HG02840 (cell line): ENCODE results near the gene ZNF423.

Experiments
- ATAC-seq: cut with Tn5 transposase; IDR thresholded peaks from one replicate; pipeline ENCODE4 v1.9.1; 2021; ENCODE audit warnings: mild to moderate bottlenecking, moderate library complexity, moderate number of reproducible peaks; ENCODE audit not compliant: unreplicated experiment, low FRiP score

ZNF423 gene

DNA sequence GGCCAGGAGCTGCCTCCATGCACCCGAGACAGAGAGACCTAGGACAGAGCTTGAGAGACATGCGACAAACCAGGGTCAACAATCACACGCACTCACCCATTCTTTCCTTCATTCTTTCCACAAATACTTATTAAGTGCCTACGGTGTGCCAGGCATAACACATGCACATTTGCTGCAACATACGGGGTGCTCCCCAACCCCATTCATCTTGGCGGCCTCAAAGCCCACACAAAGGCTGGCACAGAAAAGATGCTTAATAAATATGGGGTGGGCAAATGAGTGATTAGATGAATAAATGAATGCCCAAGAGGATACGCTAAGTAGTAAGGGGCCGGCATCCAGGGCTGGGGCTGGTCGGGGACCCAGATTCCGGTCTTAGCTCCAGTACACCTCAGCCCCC, 117.9 kb downstream of the ZNF423 start:
- no peak for ATAC-seq

DNA sequence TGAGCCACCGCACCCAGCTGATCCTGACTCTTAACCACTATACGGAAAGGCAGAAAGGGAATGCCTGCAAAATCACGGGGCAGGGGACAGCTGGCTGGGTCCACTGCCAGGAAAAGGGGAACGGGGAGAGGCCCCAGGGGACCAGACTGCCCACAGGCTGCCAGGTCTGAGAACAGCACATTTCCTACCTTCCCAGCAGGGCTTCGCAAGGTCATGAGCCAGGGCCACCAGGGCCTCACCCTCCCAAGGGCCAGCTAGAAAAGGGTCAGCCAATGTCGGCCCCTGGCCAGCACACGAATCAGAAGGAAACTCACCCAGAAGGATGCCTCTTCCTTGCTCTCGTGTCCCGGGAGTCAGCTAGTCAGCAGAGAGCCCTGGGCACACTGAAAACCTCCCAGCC, 118.4 kb downstream of the ZNF423 start:
- ATAC-seq, result no peak

DNA sequence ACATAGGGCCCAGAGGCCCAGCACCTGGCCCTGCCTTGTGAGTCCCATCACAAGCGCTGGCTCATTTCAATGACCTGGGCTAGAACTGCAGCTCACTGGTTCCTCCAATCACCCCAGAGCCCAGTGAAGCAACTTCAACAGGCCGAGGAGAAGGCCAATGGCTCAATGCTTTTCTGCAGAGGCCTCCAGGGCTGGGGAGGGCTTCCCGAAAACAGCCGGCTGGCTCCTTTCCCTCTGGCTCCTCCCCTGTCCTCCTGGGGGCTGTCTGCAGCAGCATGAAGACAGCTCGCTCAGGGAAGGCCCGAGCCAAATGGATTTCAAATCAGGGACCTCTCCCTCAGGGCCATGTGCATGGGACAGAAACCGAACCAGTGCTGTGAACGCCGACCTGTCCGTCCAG, 121.6 kb downstream of the ZNF423 start:
- no peak for ATAC-seq

DNA sequence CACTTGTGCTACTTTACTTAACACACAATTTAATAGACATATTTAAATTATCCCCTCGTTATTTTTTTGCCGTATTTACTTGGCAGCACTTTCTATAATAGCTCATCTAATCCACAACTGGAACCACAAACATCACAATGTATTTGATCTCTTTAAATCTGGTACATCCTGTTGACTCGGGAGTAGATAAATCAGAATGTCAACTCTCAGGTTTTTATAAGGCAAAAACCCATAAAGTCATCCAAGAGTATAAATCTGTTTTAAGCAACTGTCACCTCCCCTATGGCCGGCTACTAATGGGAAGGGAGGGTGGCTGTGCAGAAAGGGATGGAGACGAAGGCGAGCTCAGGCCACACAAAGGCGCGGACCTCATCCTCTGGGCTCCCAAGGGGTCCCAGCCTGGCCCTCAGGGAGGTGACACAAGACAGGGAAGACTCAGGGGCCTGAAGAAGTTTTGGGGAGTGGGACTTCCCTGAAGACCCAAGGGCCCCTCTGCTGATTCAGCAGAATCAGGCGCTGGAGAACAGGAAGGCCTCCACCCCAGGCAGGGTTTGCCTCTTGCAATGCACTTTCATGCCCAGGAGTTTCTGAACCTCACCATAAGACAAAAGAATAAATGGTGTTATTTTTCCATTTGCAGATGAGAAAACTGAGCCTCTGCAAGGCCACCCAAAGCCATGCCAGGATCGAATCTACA, 122.5 kb downstream of the ZNF423 start:
- no peak for ATAC-seq

DNA sequence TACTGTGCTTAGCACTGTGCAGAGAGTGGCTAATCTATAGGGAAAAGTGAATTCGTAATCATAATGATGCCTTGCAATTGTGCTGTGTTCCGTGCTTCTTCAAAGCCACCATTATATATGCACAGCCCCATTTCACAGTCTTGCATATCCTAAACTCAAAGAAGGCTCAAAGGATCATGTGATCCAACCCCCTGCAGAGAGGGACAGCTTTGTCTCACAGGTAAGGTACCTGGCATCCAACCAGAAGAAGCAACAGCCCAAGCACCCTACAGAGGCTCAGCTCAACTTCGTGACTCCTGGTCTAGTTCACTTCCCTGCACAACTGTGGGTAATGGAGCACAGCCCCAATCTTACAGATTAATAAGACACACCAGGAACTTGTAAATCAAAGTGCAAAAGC, 124.0 kb downstream of the ZNF423 start:
- no peak for ATAC-seq

DNA sequence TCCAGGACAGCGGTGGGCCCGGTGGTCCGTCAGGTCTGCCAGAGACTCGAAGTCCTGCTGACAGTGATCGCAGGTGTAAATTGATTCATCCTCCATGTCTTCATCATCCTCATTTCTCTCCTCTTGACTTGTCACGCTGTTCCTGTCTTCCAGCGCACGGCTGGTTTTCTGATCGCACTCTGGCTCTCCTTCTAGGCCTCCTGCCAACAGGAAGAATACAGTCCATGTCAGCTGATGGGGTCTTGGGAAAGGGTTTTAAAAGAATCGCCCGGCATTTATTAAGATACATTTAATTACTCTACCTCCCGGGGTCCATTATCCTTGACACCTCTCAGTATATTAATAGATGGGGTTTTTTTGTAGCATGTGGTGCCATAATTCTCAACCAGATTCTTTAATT, 125.1 kb downstream of the ZNF423 start:
- no peak for ATAC-seq

DNA sequence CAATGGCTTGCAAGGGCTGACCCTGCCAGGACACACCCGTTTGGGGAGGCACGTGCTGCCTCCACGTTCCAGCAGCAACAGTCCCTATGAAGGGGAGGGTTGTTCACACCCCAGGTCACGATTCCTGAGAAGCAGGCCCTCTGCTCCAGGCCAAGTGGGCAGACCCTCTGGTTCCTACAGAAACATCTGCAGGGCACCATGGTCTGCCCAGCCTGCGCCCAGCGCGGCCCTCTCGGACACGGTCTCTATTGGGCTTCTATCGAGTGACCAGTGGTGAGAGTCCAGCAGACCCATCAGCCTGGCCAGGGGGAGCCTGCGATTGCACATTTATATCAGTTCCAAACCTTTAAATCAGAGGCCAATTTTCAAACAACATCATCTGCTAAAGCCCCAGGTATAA, 128.3 kb downstream of the ZNF423 start:
- no peak for ATAC-seq

DNA sequence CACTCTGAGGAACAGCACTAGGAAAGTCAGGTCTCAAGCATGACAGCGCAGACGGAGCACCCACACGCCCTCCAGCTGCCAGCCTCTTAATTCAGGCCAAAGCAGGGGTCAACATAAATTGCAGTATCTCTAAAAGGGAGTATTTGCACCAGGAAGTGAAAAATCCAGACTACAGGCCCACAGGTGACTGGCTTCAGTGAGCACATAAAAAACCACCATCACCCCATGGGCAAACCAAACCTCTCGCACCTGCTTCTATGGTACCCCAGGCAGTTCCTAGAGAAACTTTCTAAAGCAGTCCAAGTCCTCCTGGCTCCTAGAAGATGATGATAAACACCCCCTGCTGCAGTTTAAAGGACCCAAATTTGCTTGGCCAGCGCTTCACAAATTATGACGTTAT, 129.8 kb downstream of the ZNF423 start:
- no peak for ATAC-seq

DNA sequence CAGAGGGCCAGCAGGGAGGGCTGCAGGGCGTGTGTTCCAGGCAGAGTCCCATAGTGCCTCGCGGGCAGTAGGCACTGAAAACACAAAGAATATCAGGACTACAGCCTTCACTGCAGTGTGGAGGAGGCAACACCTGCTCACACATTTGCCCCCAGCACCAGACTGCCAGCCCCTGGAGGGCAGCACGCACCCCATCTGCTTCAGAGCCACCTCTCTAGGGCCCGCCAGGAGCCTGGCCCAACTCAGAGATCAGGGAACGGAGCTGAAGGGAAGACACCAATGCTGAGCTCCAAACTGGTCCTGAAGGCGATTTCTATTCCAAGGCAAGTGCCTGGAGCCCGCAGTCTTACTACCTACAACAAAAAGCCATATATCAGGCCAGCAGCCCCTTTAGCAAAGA, 130.3 kb downstream of the ZNF423 start:
- ATAC-seq, result no peak

DNA sequence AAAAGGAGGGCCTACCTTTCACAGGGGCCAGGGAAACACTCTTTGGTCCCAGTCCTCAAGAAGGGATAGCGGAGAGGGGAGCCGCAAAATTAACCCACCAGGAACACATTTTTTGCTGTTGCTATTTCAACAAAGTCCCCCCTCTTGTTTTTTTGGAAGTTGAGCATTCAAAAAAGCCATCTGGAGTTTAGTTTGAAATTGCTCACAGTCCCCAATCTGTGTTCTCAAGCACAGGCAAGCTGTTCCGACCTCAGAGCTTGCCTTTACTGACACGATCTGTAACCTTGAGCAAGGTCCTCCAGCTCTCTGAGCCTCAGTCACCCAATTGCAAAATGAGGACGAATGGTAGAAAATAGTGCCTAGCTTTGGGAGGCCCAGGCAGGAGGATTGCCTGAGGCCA, 131.1 kb downstream of the ZNF423 start:
- ATAC-seq, result no peak

DNA sequence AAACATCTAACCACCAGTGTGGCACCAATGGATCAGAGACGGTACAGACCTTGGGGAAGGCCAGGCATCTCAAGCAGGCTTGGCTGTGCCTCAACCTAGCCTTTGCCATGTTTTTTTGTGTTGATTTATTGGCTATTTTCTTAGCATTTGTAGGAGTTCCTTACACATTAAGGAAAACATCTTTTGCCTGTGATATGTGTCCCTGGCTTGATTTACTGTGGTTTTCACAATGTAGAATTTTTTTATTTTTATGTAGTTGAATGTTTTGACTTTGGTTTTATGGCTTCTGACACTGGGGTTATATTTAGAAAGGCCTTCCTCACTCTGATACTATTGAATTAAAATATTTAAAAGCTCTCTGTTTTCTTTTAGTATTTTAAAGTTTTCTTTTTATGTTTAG, 132.6 kb downstream of the ZNF423 start:
- no peak for ATAC-seq

DNA sequence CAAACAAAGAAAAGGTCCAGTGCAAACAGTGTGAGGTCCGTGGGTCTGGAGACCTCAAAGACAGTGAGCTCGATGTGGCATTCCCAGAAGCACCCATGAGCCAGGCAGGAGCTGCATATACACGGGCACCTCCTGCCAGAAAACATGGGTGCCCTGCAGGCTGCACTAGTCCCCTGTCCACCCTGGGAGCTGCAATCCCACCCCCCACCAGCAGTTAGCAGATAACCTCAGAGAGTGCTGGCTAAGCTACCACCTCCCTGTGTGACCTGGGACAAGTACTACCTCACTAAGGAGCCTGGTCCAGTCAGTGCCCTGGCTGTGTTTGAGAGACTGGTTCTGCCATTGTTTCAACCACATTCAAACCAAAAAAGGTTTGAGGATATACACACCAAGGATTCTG, 135.7 kb downstream of the ZNF423 start:
- ATAC-seq, result no peak

DNA sequence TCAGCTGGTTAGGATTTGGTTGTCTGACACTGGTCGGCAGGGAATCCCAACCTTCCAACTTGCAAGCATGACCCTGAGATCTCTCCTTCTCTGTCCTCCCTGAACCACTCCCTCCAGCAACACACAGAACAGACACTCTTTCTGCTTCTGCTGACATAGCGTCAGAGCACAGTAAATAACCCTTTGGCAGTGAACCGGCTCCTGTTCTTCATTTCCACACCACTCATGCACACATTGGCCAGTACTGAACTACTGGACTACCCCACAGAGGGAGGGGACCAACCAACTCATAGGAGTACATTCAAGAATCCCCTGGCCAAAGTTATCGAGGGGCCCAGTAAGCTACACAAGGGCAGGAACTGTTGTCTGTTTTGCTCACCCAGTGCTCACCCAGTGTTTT, 138.2 kb downstream of the ZNF423 start:
- no peak for ATAC-seq

DNA sequence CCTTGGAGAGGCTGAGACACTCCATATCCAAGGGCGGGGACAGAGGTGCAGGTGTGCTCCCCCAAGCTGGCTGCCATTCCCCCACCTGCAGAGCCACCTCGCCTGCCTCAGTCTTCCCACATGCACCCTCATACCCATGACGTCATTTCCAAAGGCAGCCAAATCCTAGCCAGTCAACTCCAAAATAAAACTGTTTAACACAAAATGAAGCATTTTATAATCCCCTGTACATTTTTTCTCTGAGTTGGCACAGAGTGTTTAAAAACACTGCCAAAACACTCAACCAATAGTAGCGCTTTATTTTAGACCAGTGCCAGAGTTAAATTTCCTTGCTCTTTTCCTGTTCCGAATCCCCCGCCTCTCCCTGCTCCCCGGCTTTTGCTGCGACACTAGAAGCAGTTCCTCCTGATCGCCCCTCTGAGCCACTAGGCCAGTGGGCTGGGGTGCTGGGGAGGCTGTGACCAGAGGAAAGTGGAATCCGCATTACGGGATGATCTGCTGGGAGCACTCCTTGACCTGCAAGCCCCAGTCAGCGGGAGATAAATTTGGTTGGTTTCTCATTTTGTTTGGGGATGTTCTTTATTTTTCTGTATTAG, 139.5 kb downstream of the ZNF423 start:
- ATAC-seq, result no peak

DNA sequence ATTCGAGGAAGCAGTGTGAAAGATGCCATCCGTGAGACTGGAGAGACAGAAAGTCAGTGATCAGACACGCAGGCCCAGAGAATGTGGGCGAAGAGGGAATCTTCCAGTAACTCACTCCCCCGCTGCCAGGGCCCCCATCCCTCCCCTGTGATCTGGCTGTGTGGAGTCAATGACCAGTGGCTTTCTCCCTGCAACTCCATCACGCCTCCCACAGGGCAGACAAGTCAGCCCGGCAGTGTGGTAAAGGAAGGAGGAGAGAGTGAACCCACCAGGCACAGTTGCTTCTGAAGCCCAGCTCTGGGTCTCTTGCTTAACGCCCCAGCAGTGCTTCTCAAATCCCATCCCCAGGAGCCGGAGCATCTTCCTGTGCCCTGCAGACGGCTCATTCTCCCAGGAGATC, 142.1 kb downstream of the ZNF423 start:
- ATAC-seq, result no peak

DNA sequence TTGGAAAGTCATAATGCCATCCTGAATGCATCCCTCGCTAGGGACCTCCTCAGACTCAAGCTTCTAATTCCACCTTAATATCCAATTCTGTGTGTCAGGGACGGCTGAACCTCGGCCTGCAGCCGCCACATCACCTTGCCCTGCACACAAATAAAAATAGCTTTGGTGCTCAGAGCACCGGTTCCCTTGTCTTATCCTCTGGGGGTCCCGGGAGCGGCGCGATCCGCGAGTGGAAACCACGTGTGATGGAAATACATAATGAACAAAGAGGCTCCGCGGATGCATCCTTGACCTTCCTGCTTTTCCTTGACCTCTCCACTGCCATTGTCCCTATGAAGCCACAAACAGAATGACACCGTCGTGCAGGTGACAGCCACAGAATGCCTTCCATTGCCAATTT, 143.4 kb downstream of the ZNF423 start:
- no peak for ATAC-seq

DNA sequence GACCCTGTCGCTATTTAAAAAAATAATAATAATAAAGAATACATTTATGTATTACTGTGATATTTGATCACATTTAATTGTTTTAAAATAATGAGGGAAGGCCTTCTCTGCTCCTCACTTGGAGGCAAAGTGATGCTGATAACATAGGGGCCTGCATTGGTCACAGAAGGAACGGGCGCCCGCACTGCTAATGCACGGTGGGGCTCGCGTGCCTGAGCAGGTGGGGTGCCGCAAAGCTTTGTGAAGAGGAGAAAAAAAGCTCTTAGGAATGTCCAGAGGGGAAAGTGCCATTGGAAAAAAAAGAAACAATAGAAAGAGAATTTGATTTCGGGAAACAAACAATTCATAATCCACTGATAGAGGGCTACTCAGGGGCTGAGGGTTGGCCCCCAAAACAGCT, 143.8 kb downstream of the ZNF423 start:
- no peak for ATAC-seq

DNA sequence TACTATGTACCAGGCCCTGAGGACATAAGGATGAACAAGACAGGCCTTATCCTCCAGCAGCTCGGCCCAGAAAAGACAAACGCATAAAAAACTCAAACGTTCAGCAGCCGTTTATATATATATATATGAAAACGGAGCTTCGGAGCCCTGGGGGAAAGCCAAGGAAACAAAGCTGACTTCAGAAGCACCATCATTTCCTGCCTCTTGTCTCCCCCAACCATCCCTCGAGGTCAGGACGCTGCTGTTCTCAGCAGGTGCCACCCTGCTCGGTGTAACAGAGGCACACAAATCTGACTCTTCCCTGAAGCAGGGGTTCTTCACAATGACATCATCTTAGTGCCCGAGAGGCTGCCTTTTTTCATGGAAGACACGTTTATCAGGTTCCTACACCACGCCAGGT, 146.9 kb downstream of the ZNF423 start:
- ATAC-seq, result no peak

DNA sequence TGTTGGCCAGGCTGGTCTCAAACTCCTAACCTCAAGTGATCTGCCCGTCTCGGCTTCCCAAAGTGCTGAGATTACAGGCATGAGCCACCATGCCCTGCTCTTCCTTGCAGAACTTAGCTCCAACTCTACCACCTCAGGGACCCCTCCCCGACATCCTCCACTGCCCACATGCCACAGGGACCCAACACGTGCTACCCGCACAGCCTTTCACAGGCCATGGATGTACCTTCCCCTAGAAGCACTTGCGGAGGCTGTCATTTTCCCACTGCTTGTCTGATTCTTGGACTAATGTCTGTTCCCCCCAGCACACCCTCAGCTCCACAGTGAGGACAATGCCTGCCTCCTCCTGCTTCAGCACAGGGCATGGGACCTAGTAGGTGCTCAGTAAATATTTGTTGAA, 147.4 kb downstream of the ZNF423 start:
- no peak for ATAC-seq

DNA sequence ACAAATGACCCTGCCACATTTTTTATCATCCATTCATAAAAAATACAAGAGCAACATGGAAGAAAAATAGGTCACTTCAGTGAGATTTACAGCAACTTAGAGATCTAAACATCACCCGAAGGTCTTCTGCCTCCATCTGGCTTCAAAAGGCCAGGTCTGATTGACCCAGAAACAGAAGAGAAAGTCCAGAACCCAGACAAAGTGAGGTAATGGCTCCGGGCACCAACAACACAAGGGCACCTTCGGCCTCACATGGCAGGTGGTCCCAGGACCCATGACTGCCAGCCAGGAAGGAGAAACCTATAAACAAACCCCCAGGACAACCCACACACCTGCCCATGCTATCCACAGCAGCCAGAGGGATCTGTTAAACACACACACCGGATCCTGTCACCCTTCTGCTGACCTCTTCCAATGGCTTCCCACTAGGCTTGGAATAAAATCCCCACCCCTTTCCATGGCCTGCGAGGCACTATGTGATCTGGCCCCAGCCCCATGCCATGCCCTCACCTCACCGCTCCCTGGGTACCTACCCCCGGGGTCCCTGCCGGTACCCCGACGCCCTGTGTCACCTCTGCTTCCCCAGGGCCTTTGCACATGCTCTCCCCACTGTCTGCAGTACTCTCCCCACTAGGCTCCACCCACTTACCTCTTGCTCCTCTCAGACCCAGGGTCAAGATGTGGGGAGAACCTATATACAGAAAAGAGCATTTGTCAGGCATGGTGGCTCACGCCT, 149.1 kb downstream of the ZNF423 start:
- no peak for ATAC-seq

DNA sequence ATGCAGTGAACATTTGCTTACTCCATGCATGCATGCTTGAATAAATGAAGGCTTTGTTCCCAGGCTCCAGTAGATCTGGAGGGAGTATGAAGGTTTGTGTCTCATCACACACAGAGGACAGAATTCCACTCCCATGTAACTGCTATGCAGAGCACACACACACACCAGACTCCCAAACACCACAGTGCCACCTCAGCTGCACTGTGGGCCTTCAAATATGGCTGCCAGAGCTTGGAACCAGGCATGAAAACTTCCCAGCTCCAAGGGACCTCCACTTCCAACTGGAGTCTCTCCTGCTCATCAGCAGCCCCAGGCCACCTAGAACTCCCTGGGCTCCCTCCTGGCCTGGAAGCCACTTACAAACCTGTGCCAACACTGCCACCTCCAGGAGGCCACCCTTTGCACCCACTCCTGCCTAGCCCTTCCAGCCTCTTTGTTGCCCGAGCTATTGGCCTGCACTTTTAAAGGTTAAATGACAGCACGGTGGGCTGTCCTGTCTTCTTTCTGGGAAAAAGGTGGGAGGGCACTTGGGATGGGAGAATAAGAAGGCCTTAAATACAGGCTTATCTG, 151.2 kb downstream of the ZNF423 start:
- ATAC-seq, result no peak

DNA sequence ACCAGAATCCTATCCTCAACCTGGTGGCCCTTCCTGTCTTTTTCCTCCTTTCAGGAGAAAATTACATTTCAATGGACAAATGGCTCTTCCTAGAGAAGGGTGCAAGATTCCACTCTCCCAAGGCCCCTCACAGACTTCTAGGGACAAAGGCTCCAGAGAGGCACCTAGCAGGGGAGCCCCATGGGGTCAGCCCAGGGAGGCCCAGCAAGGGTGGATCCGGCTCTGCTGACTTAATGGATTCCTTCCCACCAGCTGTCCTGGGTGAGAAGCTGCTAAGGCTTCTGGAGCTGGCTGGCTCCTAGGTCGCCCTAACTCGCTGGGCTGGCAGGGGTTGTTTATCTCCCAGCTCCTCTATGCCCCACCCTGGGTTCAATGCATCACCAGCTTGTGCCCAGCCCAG, 152.4 kb downstream of the ZNF423 start:
- ATAC-seq, result no peak
